Sigmoid colon (tissue), 4 donors: ENCODE data around the gene SULT1A3.
"Not testable (repeated sequence)": the region's sequence is repeated elsewhere in the genome, so short reads cannot be mapped to it uniquely, and the experiment has no call there.

Experiments used
- POLR2AphosphoS5 ChIP-seq, 4 donors: sonication (generic); formaldehyde crosslinking; IDR thresholded peaks; one replicate each; pipeline ENCODE4 v1.6.1; 2017; ENCODE audit warnings: antibody characterized with exemption in 4 of 4
- TF ChIP-seq, protein P1 (sequence below), 4 experiments: fragments of 450-650 bp in 3 of 4; fragments of 200-600 bp in 1 of 4; IDR thresholded peaks; one replicate each; pipeline ENCODE4 v1.5.1; 2016 to 2019; ENCODE audit warnings: antibody characterized with exemption in 4 of 4, mild to moderate bottlenecking in 3 of 4, moderate library complexity in 2 of 4

DNA sequence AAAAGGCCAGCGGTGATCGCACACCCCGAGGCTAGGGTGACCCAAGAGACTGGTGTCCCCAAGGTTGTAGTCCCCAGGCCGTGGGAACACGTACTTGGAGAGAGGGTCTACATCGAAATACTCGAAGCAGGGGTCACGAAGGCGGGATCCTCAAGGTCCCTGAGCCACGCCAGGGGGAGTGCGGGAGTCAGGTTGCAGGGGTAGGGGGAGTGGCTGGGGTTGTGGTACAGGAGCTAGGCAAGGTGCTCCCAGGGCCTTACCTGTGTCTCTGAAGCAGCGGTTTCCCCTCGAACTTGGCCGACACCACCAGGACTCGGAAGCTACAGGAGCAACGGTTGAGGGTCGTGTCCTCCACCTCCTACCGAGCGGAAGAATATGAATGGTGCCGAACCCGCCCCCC is 6.0 kb upstream of the SULT1A3 start:
- TF ChIP-seq, protein P1, sequence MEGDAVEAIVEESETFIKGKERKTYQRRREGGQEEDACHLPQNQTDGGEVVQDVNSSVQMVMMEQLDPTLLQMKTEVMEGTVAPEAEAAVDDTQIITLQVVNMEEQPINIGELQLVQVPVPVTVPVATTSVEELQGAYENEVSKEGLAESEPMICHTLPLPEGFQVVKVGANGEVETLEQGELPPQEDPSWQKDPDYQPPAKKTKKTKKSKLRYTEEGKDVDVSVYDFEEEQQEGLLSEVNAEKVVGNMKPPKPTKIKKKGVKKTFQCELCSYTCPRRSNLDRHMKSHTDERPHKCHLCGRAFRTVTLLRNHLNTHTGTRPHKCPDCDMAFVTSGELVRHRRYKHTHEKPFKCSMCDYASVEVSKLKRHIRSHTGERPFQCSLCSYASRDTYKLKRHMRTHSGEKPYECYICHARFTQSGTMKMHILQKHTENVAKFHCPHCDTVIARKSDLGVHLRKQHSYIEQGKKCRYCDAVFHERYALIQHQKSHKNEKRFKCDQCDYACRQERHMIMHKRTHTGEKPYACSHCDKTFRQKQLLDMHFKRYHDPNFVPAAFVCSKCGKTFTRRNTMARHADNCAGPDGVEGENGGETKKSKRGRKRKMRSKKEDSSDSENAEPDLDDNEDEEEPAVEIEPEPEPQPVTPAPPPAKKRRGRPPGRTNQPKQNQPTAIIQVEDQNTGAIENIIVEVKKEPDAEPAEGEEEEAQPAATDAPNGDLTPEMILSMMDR (IDR thresholded peaks at IDR 0.05) = not testable (repeated sequence)
- TF ChIP-seq POLR2AphosphoS5 (IDR thresholded peaks at IDR 0.05) = not testable (repeated sequence)
